Fibroblast of lung (primary cell): ENCODE measurements around the gene GP1BB. TPM values are rescaled to one million over a fixed set of nuclear protein-coding genes. Genes with fewer than 3 reads are reported as not detected.

ENCODE experiments used
- DNase-seq, 2 donors: peaks; one replicate each; pipeline versions ENCODE4 v3.0.0 to v3.0.0-alpha.2; 2010; ENCODE audit warnings: low read depth in 2 of 2
- H2AFZ ChIP-seq: 2 replicates; pipeline ENCODE4 v1.5.1; 2012; ENCODE audit warnings: low read length, control low read depth, inconsistent platforms
- H3K27ac ChIP-seq: 2 replicates; pipeline ENCODE4 v1.5.1; 2011; ENCODE audit warnings: low read length, control low read depth; ENCODE audit not compliant: insufficient read depth
- H3K27me3 ChIP-seq: 2 replicates; pipeline ENCODE4 v1.5.1; 2011; ENCODE audit warnings: mild to moderate bottlenecking, low read length; ENCODE audit not compliant: control insufficient read depth, insufficient read depth
- H3K36me3 ChIP-seq: 2 replicates; pipeline ENCODE4 v1.5.1; 2011; ENCODE audit warnings: low read length; ENCODE audit not compliant: control insufficient read depth, insufficient read depth
- H3K4me1 ChIP-seq: 2 replicates; pipeline ENCODE4 v1.5.1; 2011; ENCODE audit warnings: low read length; ENCODE audit not compliant: control insufficient read depth, insufficient read depth; ENCODE audit errors: extremely low read depth
- H3K4me2 ChIP-seq: 2 replicates; pipeline ENCODE4 v1.5.1; 2011; ENCODE audit warnings: low read length, control low read depth; ENCODE audit not compliant: insufficient read depth; ENCODE audit errors: extremely low read depth
- H3K4me3 ChIP-seq, 4 experiments: fragments of 200-600 bp in 1 of 4; sonication (generic) in 1 of 4; replicated peaks in 1 of 4; 2 replicates each; pipeline ENCODE4 v1.5.1; 2011 to 2016; ENCODE audit warnings: low read length in 4 of 4, low read depth in 3 of 4, mild to moderate bottlenecking in 3 of 4, control low read depth in 2 of 4, inconsistent platforms in 1 of 4, mixed read lengths in 1 of 4; ENCODE audit not compliant: insufficient read depth in 1 of 4; ENCODE audit errors: control extremely low read depth in 1 of 4
- H3K79me2 ChIP-seq: 2 replicates; pipeline ENCODE4 v1.5.1; 2012; ENCODE audit warnings: mild to moderate bottlenecking, low read length, inconsistent platforms; ENCODE audit not compliant: control insufficient read depth, insufficient read depth
- H3K9ac ChIP-seq: 2 replicates; pipeline ENCODE4 v1.5.1; 2011; ENCODE audit warnings: mild to moderate bottlenecking, low read length, control low read depth; ENCODE audit not compliant: insufficient read depth
- H3K9me3 ChIP-seq: 2 replicates; pipeline ENCODE4 v1.5.1; 2012; ENCODE audit warnings: low read depth, low read length; ENCODE audit not compliant: control insufficient read depth, insufficient read depth
- H4K20me1 ChIP-seq: 2 replicates; pipeline ENCODE4 v1.5.1; 2011; ENCODE audit warnings: low read length; ENCODE audit not compliant: control insufficient read depth, insufficient read depth; ENCODE audit errors: extremely low read depth
- CTCF ChIP-seq, 2 donors: IDR thresholded peaks in 1 of 2; conservative IDR thresholded peaks in 1 of 2; 1 replicate in 1 of 2; 2 replicates in 1 of 2; pipeline ENCODE4 v1.5.1; 2011 to 2012; ENCODE audit warnings: low read length in 2 of 2, control low read depth in 1 of 2, inconsistent platforms in 1 of 2, low read depth in 1 of 2, mild to moderate bottlenecking in 1 of 2
- EZH2 ChIP-seq: IDR thresholded peaks from 2 replicates; pipeline ENCODE4 v1.5.1; 2012; ENCODE audit warnings: low read length, control low read depth, mild to moderate bottlenecking; ENCODE audit errors: missing control alignments
- polyA plus RNA-seq, 2 donors: library from polyadenylated mRNA; depleted of rRNA in 1 of 2; stranded (reverse) in 1 of 2; unstranded in 1 of 2; fragments of >200 nt; gene quantifications; 2 replicates each; pipeline ENCODE4 v1.2.1, GENCODE V29; 2011 to 2012; ENCODE audit warnings: missing spikeins in 1 of 2
- total RNA-seq: library from RNA; depleted of rRNA; stranded (reverse); fragments of >200 nt; gene quantifications from 2 replicates; pipeline ENCODE4 v1.2.1, GENCODE V29; 2014

Gene GP1BB
- total and polyA plus RNA-seq, 2 donors (not counting 1 experiment from before 2014, with no cell fraction given): 0.50 to 1.8 TPM

GRCh38 chr22:19704355-19705015 lies 18.9 kb upstream of the GP1BB start:
- Histone ChIP-seq H3K4me3 (no peak overlapping the region), H3K9me3 (no peaks in the 10 kb centered on the region), H3K36me3 (no peaks in the 10 kb centered on the region), H4K20me1 (no peaks in the 10 kb centered on the region), H2AFZ (no peak overlapping the region), H3K79me2 (no peaks in the 10 kb centered on the region), H3K4me1 (no peaks in the 10 kb centered on the region), H3K9ac (no peak overlapping the region), H3K4me2 (no peak overlapping the region), H3K27me3 (peaks cover 8% of the 10 kb centered on the region), H3K27ac (no peak overlapping the region)
- no peak for TF ChIP-seq EZH2
- no peak for DNase-seq

- H3K27ac ChIP-seq: no peak overlapping the region
- no peaks in the 10 kb centered on the region for H3K9me3 ChIP-seq
- H2AFZ ChIP-seq: no peak overlapping the region
- peaks cover 11% of the 10 kb centered on the region for H3K27me3 ChIP-seq
- H4K20me1 ChIP-seq: no peaks in the 10 kb centered on the region
- no peaks in the 10 kb centered on the region for H3K79me2 ChIP-seq
- no peak for DNase-seq
- no peak for TF ChIP-seq EZH2
- TF ChIP-seq CTCF (conservative IDR thresholded peaks at IDR 0.05 in 1 of 2, IDR thresholded peaks at IDR 0.05 in 1 of 2; ENCODE audit: low read depth in 1 of 2, low read length in 2 of 2): no peak
- H3K36me3 ChIP-seq: no peaks in the 10 kb centered on the region
- H3K4me3 ChIP-seq: no peak overlapping the region
- no peaks in the 10 kb centered on the region for H3K4me1 ChIP-seq
- no peak overlapping the region for H3K9ac ChIP-seq
- no peak overlapping the region for H3K4me2 ChIP-seq
These were observed 18.0 kb upstream of the GP1BB start for GRCh38 chr22:19705181-19705934.

DNA sequence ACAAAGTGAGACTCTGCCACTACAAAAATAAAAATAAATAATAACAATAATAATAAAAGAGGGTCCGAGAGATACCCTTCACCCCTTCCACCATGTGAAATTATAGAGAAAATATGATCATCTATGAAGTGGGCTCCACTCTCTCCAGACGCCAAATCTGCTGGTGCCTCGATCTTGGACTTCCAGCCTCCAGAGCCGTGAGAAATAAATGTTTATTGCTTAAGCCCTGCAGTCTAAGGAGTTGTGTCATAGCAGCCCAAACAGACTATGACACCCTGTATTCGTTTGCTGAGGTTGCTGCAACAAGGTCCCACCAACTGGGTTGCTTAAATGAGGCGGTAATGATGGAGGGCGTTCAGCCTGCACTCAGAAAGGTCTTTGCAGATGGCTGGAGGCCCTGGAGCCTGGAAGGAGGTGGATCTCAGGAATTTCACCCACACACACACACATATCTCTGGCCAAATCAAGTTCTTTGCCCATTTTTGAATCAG lies 16.6 kb upstream of the GP1BB start:
- Histone ChIP-seq H3K27ac (no peak overlapping the region), H3K4me3 (no peak overlapping the region), H3K4me2 (no peak overlapping the region), H3K9ac (no peak overlapping the region), H4K20me1 (no peaks in the 10 kb centered on the region), H2AFZ (no peak overlapping the region), H3K4me1 (no peaks in the 10 kb centered on the region), H3K79me2 (no peaks in the 10 kb centered on the region), H3K9me3 (no peaks in the 10 kb centered on the region), H3K27me3 (peaks cover 11% of the 10 kb centered on the region), H3K36me3 (no peaks in the 10 kb centered on the region)
- TF ChIP-seq CTCF (conservative IDR thresholded peaks at IDR 0.05 in 1 of 2, IDR thresholded peaks at IDR 0.05 in 1 of 2; ENCODE audit: low read depth in 1 of 2, low read length in 2 of 2) (no peak), EZH2 (no peak)
- no peak for DNase-seq
